HG03095 (cell line): Measurements from ENCODE around the gene TMEM203.

Experiments used
- ATAC-seq: cut with Tn5 transposase; IDR thresholded peaks from one replicate; pipeline ENCODE4 v1.9.1; 2021; ENCODE audit warnings: moderate library complexity; ENCODE audit not compliant: unreplicated experiment

TMEM203 gene

DNA sequence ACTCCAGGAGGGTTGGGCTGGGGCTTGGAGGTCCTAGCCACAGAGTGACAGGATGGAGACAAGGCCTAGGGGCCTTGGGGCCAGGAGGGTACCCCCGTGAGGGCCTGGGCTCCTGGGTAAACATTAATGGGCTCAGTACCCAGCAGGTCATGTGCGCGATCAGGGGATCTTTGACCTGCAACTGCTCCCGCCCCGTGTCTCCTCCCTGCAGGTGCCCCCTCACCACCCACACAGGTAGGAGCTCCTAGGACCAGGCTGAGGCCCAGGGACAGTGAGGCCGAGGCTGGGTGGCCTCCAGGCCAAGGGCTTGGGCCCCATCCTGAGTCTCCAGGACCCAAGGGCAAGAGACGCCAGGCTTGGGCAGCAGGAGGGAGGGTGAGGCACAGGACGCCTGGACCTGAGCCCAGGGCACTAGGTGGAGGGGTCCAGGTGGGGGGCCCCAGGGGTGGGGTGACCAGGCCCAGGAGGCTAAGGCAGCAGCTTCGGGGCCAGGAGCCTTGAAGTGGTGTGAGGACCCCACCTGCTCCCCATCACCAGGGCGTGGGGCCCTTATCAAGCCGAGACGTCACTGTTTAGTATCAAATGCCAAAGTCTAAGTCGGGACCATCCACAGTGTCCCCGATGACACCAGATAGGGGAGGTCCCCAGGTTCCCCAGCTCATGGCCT lies 25.4 kb upstream of the TMEM203 start, which contains the start of gene SLC34A3:
Gene SLC34A3, plus strand, starts transcription at position 197 of the 667 bp plus-strand sequence. CDS start 802 bp downstream, outside the sequence.
- no peak for ATAC-seq

DNA sequence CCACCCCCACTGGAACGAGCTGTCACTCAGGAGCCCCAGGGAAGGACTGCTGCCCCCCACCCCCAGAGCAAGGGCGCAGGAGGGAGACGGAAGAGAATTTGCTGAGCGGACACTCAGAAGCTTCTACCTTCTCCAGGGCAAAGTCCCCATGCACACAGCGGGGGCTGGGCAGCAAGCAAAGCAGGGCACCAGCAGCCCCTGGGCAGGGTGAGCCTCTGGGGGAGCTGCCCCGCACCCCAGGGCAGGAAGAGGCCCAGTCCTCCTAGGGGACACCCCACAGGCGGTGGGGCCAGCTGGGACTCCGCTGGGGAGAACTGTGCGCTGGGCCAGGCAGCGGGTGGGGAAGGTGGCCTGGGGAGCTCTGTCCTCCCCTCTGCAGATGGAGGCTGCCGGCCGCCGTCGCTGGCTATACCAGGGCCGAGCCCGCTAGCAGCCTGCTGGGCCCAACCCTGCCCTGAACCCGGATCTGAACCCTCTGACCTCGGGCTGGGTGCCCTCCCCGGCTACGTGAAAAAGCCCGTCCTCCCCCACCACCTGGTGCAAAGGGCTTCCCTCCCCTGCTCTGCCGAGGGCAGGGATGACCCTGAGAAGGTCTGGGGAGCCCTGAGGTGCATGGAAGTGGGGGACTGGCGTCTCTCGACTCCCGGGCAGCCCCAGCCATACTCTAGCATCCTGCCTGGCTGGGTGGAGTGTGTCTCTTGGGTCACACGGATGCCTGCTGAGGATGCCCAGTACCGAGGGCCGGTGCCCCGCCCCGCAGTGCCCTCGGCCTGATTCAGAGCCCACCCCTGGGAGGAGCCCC lies 24.7 kb upstream of the TMEM203 start:
- no peak for ATAC-seq

GRCh38 chr9:137228968-137229896 lies 23.8 kb upstream of the TMEM203 start:
- no peak for ATAC-seq

DNA sequence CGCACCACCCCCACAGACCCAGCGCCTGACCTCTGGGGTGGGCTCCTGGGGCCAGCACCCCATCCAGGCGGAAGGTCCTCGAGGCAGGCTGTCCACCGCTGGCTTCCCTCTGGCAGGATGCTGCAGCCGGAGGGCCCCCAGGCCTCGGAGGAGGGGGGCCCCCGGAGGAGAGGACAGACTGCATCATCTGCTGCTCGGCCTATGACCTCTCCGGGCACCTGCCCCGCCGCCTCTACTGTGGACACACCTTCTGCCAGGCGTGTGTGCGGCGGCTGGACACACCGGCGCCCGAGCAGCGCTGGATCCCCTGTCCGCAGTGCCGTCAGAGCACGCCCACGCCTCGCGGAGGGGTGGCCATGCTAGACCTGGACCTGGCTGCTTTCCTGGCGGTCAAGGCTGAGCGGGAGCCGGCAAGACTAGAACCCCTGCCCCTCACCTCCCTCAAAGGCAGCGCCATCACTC lies 23.1 kb upstream of the TMEM203 start:
- no peak for ATAC-seq

DNA sequence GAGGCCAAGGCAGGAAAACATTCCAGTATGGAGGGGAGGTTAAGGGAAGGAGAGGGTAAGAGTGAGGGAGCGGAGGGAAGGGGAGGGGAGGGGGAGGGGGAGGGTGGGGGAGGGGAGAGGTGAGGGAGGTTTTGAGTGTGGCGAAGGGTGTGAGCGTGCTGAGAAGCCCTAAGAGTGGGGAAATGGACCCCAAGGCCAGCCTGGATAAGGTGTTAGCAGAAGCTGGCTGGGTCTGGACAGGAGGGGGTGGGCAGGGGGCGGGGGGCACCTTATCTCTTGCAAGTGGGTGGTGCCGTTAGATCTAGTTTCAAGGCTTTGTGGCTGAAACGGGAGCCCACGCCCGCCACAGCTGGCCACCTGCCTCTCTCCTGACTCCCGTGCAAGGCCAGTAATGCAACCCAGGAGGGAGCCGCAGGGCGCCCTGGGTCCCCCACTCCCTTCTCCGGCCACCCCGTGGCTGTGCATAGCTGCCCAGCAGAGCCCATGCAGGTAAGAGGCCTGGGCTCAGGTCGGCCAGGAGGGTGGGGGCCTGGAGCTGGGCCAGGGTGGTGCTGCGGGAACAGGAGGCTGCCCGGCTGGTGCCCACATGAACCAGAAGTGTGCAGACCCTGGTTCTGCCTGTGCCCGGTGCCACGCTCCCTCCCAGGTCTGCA lies 22.5 kb upstream of the TMEM203 start:
- ATAC-seq: no peak

- ATAC-seq: no peak
These were observed 21.8 kb upstream of the TMEM203 start, which contains the start of gene RNF224 for GRCh38 chr9:137227054-137227852. Gene RNF224 (plus strand): TSS chr9:137227502. CDS start chr9:137228336, 834 bp downstream.

DNA sequence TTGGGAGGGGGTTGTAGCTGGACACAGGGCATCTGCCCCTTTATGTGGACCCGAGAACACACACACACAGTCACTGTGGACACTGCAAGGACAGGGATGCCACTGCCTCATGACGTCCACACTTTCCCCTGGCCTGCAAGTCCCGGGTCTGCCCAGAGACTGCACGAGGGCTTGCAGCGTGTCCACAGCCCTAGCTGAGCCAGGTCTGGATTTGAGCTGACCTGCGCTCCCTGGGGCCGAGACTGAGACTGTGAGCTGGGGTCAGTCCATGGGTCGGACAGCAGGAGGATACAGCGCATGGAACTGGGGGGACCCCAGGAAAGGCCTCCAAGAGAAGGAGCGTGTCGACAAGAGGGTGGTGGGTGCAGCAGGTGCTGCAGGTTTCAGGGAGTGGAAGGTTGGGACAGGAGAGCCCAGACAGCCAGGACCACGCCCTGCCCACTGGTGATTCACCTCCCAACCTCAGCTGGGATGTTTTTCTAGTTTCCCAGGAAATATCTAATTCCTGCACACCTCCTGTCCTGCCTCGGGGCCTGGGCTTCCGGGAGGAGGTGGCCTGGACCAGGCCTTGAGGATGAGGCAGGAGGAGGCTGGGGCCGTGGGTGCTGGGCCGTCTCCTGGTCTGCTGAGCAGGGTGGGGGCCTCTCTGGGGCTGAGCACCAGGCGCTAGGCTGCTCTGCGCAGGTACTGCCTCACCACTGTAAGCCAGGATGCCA lies 21.0 kb upstream of the TMEM203 start:
- no peak for ATAC-seq

DNA sequence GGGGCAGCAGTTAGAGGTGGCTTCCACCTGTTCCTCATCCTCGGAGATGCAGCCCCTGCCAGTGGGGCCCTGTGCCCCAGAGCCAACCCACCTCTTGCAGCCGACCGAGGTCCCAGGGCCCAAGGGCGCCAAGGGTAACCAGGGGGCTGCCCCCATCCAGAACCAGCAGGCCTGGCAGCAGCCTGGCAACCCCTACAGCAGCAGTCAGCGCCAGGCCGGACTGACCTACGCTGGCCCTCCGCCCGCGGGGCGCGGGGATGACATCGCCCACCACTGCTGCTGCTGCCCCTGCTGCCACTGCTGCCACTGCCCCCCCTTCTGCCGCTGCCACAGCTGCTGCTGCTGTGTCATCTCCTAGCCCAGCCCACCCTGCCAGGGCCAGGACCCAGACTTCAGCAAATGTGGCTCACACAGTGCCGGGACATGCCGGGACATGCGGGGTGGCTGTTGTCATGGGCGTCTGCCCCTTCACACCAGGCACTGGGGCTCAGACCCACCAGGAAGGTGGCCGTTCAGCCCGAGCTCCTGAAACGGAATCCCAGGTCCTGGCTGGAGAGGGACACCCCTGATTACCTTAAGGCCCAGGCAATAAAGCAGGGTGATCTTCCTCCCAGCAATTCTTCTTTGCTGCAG lies 20.4 kb upstream of the TMEM203 start:
- no peak for ATAC-seq

DNA sequence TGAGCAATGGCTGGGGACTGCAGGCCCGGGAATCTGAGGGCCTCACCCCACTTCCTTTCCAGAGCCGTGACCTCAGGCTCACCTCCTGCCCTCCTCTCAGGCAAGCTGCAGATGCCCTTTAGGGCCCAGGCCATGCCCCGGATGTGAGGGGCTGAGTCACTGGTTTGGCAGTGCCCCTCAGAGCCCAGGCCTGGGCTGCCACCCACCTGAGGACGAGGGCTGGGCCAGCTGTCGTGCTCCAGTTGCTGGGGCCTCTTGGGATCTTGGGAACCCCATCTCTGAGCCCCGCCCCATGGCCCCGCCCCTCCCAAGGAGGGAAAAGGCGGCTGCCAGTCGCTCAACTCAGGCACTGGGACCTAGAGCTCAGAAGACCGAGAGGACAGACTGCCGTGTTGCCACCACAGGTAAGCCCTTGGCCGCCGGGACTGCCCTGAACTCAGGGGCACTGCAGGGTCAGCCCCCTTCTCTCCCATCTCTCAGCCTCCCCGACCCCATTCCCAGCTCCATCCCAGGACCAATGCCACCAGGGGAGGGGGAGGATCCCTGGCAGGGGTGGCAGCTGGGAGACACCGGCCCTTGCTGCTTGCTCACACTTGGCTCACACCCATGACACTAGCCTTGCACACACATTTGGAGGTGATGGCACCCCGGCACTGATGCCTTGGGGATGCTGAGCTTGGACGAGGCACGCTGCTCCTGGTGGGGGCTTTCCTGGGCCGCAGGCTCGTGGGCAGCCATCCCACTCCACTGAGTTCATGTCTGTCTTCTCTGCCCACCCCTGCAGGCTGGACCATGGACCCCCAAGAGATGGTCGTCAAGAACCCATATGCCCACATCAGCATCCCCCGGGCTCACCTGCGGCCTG lies 19.6 kb upstream of the TMEM203 start, which contains the start of gene CYSRT1:
Gene CYSRT1, plus strand, starts transcription at position 345 of the 865 bp plus-strand sequence. Its CDS starts 448 bp downstream, at position 793.
- ATAC-seq: no peak

DNA sequence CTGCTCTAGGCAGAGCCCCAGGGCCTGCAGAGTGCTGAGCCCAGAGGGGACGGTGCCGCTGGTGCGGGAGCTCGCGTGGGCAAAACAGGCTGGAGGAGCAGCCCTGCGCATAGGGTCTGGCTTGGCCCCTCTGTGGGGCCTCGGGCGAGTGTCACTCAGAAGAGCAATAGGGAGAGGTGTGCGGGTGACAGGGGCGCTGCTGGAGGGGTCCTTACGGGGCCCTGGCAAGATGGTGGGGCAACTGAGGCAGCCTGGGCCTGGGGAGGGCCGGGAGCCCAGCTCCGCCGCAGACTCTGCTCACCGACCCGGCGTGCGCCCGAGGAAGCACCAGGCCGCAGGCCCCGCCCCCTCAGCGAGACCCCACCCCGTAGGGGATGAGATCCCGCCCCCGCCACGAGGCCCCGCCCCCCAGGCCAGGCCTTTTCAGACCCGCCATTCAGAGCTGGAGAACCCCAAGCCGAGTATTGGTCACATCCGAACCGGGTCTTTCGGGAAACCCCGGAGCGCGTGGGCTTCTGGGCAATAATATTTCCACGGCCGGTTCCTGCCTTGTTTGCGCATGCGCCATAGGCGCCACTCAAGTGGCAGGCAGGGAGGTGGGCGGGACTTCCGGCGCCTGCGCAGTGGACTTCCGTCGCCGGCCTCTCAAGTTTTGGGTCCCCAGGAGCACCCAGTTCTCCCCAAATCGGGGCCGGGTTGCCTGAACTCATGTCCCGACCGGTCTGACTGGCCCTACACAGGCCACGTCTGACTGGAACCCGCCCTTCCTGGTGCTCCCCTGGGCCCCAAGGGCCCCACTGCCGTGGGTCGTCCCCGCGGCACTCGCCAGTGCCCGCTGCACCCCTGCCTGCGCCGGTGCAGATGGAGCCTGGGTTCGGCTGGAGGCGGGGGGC lies 17.9 kb upstream of the TMEM203 start:
- ATAC-seq: peak; percentile 59

GRCh38 chr9:137222190-137223077 lies 17.0 kb upstream of the TMEM203 start, which contains the start of gene RNF208:
Gene RNF208 (minus strand): TSS chr9:137222240. CDS start chr9:137221212, 1,028 bp downstream.
- no peak for ATAC-seq

GRCh38 chr9:137221506-137222111 lies 16.2 kb upstream of the TMEM203 start:
- no peak for ATAC-seq

DNA sequence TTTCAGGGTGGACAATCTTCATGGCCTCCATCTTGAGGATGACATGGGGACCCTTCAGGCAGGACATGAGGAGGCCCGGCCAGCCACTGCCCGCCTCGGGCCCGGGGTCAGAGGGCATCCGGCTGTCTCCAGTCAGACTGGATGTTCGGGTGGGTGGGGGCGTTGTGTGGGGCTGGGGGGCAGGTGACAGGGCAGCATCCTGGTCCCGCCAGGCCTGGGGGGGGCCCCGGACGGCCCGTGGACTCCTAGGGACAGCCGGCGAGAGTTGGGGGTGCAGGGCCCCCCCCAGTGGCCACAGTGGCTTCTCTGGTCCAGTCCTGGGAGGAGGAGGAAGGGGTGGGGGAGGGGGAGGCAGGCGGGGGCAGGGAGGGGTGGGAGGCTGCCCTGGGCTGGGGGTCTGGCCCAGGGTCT lies 15.7 kb upstream of the TMEM203 start:
- ATAC-seq: no peak

DNA sequence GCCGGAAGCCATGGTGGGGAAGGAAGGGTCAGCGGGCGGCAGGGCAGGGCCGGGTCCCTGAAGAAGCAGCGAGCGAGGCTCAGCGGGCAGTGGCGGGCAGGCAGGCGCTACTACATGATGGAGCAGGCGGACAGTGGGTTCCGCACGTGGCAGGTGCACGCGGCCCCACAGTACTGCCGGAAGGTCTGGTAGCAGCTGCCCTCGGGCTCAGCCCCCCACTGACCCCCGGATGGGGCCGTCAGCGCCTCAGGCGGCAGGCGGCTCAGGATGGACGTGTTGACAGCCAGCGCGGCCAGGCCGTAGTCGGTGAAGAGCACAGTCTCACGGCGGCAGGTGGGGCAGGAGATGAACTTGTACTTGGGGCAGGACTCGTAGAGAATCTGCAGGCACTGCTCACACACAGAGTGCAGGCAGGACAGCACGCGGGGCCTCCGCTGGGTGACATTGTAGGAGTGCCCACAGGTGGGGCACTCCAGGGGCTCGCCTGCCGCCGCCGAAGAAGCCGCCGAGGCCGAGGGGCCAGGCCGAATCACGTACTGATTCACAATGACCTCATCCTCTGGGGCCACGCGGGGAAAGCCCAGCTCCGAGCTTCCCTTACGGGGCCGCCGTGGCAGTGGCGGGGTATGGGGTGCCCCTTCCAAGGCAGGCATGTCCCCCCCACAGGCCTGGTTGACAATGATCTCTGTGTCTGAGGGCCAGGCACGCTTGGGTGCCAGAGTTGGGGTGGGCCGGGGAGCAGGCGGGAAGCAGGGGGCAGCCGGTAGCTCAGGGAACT lies 15.1 kb upstream of the TMEM203 start:
- ATAC-seq: no peak
